ENCODE measurements around the gene ZNHIT6.

Gene ZNHIT6

DNA sequence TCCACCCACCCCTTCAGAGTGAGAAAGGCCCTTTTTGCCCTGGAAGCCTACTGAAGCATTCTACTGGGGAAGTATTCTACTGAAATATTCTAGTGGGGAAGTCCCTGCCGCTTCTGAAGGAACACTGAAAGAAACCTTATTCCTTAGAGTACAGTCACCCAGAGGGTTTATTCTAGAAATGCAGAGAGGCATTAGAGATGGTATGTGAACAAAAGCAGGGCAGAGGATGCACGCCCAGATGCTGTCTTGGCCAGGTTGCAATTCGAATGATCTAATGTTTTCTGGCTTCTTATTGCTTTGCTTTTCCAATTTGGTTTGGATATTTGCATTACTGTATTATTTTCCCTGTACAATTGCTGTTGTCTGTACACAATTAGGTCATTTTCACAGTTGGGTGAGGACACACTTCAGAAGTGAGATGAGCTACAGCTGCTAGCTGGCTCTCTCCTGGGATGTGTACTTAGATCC lies 90.6 kb downstream of the ZNHIT6 start:
- no peak for DNase-seq (ENCODE audit: low read depth in 2 of 2)

GRCh38 chr1:85616736-85617135 lies 91.5 kb downstream of the ZNHIT6 start:
- no peak for DNase-seq (ENCODE audit: low read depth in 2 of 2)

DNA sequence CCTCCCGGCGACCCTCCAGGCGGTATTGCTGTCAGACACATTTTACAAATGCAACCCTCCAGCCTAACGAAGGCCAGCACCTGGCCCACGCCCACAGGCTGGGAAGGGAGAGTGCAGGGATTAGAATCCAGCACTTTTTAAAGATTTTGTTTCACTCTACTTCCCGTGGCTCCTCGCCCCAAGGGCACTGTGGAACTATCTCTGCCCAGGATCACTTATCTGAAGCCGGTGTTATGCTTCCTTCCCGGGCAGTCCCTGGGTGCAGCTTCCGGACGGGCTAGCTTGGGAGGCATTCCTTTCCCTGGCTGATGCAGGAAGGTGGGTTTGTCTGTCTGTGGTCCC lies 91.9 kb downstream of the ZNHIT6 start:
- DNase-seq (ENCODE audit: low read depth in 2 of 2) = no peak

DNA sequence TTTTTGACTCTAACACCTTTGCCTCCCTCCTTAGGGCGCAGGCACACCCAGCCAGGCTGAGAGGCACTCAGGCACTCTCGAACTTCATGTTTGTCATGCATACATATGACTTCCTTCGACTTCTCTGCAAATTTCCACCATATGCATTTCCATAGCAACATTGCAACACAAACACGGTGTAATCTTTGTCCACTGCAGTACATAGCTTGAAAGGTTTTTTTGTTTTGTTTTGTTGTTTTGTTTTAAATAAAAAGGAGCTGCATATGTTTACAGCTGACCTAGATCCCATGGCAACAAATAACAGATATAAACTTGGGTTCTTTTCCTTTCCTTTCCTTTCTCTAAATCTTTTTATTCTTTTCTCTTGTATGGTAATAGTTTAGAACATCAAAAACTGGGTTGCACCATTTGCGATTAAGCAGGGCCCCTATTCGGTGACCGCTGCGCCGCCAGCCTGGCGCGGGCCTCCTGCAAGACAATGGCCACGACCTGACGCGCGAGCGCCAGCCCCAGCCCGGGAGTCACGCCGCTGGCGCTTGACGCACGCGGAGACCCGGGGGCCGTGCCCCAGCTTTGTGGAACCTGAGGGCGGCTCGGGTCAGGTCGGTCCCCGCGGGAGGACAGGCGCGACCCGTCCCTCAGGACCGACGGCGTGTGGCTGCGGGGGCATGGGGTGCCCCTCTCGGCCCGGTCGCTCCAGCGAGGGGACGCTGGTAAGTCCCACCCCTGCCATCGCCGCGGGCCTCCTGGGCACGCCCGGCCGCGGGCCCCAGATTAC lies 92.5 kb downstream of the ZNHIT6 start:
- no peak for DNase-seq (ENCODE audit: low read depth in 2 of 2)

DNA sequence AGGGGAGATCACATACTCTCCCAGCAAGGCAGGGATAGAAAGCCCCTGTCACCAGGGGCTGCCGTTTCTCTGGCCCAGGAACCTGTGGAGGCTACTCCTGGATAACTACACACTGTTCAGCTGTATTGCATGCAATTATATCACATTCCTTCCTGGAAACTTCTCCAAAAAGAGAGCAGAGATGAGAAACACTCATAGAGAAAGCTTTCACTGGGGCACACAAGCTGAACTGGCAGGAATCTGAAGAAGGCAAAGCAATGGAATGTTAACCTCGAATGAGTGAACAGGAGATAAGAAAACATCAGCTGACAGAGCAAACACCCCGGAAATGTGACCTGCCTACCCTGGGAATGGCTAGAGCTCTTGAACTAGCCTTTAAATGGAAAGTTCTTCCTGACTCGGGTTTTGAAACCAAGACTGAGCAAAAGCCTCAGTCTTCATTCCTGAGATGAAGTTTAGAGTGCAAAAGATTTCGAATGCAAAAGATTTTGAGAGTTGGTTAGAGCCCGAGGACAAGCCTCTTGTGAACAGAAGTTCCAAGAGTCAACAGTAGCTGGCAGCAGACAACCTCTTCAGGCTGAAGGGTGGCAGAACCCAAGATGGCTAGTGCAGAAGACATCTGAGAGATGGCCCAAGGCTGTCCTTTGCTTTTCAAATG lies 95.4 kb downstream of the ZNHIT6 start:
- no peak for DNase-seq (ENCODE audit: low read depth in 2 of 2)

GRCh38 chr1:85611856-85612255 lies 96.4 kb downstream of the ZNHIT6 start:
- no peak for DNase-seq (ENCODE audit: low read depth in 2 of 2)

DNA sequence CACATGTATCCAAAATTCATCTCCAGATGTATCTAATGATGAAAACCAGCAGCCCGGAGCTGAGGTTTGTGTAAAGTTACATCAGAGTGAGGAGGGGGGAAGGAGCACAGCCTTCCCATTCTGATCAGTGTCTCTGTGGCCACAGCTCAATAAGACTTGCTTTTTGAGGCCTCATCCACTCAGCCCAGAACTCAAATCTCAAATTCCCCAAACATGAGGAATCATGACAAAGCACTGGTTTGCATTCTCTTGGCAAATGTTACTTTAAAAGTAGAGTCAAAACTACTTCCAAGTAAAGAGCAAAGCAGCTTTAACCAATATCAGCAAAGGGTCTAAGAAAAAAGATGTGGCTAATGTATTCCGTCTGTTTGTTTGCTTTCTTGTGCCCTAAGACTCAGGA lies 96.8 kb downstream of the ZNHIT6 start:
- DNase-seq (ENCODE audit: low read depth in 2 of 2) = no peak

GRCh38 chr1:85609976-85610375 lies 98.3 kb downstream of the ZNHIT6 start:
- DNase-seq (ENCODE audit: low read depth in 2 of 2) = no peak

DNA sequence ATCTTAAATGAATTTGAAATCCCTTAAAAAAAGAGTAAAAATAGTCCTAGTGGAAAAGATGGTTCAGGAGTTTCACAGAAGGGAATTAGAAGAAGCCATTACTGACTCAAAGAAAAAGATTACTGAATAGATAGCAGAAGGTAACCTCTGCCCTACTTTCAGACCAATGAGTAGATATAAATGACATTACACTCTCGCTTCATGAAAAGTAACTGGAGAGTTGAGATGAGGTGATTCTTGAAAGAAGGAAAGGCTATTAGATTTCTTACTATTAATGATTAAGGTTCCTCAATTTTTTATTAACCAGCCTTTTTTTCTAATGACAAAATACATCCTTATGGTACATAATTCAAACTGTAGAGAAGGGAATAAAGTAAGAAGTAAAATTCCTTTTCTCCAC lies 99.4 kb downstream of the ZNHIT6 start:
- DNase-seq (ENCODE audit: low read depth in 2 of 2) = no peak

- no peak for DNase-seq (ENCODE audit: low read depth in 2 of 2)
Observed at GRCh38 chr1:85607921-85608265, 100.3 kb downstream of the ZNHIT6 start.

- no peak for DNase-seq (ENCODE audit: low read depth in 2 of 2)
Observed at GRCh38 chr1:85607126-85607920, 100.9 kb downstream of the ZNHIT6 start.

DNA sequence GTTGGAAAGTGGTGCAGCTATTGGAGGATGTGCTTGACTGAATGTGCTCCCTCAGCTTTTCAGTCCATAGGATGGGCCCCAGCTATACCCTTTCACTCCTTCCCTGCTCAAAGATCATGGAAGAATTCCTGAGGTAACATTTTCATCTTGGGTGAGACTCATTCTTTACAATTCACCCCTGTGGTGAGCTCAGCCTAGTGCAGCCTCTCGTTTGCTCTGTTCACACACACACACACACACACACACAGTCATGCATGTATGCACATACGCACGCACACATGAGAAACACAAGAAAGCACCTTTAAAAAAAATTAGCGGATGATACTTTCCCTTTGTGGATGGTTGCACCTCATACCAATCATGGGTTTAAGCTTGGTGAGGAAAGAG lies 101.8 kb downstream of the ZNHIT6 start:
- DNase-seq (ENCODE audit: low read depth in 2 of 2) = no peak

DNA sequence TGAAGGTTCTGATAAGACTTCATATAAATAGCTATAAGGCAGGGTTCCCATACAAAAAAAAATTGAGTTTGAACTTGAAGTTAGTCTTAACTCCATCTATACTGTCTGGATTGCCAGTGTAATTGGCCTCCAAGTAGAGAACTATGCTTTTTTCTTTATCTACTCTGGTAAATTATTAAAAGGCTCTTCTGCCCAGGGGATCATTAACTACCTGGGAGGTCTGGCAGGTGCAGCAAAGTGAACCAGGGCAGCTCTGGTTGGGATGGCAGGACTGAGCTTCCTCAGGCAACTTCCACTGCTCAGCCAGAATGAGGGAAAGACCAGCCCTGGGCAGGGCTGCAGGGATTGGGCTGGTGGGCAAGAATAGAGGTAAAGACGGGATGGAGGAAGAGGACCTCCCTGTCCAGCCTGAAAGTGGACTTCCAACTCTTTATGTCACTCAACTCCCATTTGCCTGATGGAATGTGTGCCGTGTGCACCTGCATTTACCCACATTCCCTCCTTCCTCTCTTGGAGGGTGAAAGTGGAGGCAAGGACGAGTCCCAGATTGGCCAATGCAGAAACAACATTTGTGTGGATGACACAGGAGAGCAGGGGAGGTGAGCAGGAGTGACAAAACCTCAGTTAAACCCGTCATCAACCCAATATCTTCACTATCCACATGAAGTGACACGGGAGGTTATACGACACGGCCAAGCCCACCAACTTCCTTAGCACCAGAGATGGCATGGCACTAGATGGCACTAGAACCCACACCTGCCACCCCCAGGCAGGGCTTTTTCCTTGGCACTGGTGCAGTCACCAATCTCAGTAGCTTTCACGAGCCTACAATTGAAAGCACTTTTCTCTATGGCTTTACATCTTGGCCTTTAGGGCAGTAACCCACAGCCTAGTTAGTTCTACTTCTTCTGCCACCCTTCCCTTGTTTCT lies 102.5 kb downstream of the ZNHIT6 start:
- no peak for DNase-seq (ENCODE audit: low read depth in 2 of 2)

- DNase-seq (ENCODE audit: low read depth in 2 of 2) = no peak
Observed at GRCh38 chr1:85604298-85604997, 103.8 kb downstream of the ZNHIT6 start.

DNA sequence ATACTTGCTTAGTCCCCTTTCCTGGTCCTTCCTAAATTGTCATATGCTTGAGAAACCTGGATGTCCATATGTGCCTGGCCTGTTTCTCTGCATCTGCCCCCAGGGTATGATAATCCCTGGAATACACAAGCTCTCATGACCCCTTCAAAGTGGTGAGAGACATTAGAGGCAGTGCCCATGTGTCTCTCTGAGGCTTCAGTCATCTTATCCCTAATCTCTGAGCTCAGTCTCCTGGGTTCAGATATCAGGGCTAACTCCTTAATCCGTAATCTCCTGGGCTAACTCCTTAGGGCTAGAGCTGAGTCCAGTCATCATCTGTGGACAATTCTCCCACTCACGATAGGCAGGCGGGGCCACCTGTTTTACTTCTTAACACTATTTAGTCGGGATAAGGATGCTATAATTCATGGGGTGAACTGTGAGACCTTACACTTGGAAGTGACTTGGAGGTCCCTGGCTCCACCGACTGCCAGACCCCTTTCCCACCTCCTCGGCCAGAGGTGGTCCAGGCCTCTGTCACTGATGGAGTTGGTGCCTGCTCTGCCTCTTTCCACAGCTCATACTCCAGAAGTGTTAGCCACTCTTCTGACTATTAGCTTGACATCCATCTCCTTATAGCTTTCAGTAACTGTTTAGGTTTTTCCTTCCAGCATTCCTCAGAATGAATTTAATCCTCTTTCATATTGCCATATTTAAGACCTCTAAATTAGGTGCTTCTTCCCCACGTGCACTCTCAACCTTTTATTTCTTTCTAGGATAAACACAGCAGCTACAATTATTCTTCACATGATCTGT lies 105.0 kb downstream of the ZNHIT6 start:
- no peak for DNase-seq (ENCODE audit: low read depth in 2 of 2)

DNA sequence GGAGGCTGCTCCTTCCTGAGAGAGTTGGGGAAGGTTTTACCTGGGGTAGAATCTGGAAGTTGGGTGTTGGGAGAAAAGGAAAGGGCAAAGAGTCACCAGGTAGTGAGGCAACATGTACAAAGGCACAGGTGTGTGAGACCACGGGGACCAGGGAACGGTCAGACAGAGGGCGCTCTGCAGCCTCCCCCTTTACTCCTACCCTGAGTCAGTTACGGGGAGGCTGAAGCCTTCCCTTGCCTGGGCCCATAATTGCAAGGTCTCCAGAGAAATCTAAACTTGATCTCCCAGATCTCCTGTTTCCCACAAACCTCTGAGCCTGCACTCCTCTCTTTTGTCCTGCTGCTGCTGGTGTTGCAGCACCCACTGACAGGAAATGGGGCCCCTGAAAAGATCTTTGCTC lies 105.7 kb downstream of the ZNHIT6 start:
- no peak for DNase-seq (ENCODE audit: low read depth in 2 of 2)

DNA sequence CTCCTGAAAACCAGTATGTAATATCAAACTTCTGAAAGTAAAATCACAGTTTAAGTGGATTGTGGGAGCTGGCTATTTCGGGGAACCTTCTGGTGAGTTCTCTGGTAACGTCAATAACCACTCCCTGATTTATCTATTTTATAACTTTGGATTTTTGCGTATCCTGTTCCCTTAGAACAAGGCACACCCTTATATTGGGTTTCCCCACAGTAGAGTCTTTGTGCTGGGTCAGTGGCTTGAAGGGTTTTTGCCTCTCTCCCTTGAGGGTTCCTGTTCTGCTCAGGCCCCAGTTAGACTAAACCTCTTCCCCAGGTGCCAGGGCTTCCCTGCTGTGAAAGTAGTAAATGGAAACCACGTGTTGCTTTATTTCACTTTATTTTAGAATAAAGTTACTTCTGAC lies 106.3 kb downstream of the ZNHIT6 start:
- DNase-seq (ENCODE audit: low read depth in 2 of 2) = no peak

- DNase-seq (ENCODE audit: low read depth in 2 of 2) = no peak
Observed at GRCh38 chr1:85599681-85600080, 108.6 kb downstream of the ZNHIT6 start.
